ENCODE data around the gene LRP2BP. TPM values are rescaled to one million over a fixed set of nuclear protein-coding genes. Genes with fewer than 3 reads are reported as not detected.

Gene LRP2BP
- under 1 TPM; 0.41 to 0.44 TPM for total RNA-seq

DNA sequence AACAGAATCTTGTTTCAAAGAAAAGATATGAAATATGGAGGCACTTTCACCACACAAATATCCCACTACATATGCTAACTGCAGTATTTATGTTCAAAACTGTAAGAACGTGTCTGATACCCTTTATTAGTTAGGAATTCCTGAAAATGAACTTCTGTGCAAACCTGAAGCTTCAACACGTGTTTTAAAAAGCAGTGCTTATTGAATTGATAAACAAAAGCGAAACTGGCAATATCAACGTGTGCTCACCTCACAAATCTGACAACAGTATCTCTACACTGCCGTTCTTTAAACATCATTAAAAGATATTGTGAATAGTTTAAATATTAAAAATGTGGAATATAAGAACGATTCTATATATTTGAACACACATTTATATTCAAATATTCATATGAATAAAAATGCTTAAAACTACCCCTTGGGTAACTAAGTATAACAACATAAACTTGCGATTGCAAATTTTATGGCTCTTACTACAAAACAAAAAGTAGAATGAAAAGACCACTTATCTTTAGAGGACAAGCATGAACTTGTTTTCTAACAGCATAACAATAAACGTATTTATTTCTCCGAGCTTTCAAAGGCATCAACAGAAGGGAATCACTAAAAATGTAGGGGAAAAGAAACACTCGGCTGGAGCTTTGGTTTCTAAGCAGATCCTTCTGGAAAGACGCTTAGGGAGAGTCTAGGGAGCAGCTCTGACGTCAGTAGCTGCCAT lies at the start of gene LRP2BP:
Gene LRP2BP (minus strand): TSS at position 687 of the 718 bp plus-strand sequence. CDS start 17,738 bp downstream, outside the sequence.
- H3K9me3 Mint-ChIP-seq, result no peaks in the 10 kb centered on the region

DNA sequence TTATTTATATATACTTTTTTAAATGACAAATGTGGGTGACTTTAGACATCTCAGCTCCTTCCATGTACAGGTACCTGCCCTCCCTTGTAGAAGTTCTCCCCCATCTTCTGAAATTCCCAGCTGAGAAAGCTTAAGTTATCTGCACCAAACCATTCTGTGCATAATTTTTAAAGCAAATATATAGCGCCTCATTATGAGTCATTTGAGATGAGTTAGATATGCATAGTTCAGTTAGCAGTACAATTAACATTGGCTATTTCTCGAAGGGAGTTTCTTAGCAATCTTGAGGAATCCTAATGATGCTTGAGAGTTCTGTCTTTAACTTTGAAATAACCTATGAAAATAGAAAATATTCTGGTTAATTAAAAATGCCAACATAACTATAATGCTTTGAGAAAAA lies 49.5 kb upstream of the LRP2BP start:
- no peak overlapping the region for H3K4me3 Mint-ChIP-seq
- DNase-seq, result no peak
- no peak overlapping the region for H3K27ac Mint-ChIP-seq
- no peaks in the 10 kb centered on the region for H3K36me3 Mint-ChIP-seq
- no peaks in the 10 kb centered on the region for H3K4me1 Mint-ChIP-seq
- H3K27me3 Mint-ChIP-seq, result peaks cover 4% of the 10 kb centered on the region
- no peaks in the 10 kb centered on the region for H3K9me3 Mint-ChIP-seq

More for the DNA sequence above, at the start of gene LRP2BP:
- H3K36me3 Mint-ChIP-seq, result peaks cover 34% of the 10 kb centered on the region
- H3K27ac Mint-ChIP-seq, result peak within 1 kb of the TSS; percentile 92
- DNase-seq, result no peak
- no peaks in the 10 kb centered on the region for H3K27me3 Mint-ChIP-seq
- H3K4me3 Mint-ChIP-seq, result peak within 1 kb of the TSS; percentile 82
- H3K4me1 Mint-ChIP-seq, result peaks cover 30% of the 10 kb centered on the region

DNA sequence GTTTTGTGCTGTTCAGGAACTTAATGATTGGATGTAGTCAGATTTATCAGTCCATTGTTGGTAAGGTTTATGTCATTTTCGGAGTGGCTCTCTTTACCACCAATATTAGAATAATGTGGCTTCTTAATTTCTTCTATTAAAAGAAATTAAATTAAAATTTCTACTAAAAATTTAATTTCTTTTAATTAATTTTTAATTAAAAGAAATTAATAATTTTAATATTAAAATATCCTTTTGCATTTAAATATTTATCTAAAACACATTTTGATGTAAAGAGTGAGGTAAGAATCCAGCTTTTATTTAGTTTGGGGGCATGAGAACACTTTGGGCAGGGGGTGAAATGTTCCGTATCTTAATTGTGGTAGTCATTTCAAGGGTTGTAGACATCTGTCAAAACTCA lies 45.8 kb upstream of the LRP2BP start:
- no peak overlapping the region for H3K27ac Mint-ChIP-seq
- H3K9me3 Mint-ChIP-seq, result no peaks in the 10 kb centered on the region
- no peak overlapping the region for H3K4me3 Mint-ChIP-seq
- DNase-seq, result no peak
- H3K4me1 Mint-ChIP-seq, result no peaks in the 10 kb centered on the region
- H3K36me3 Mint-ChIP-seq, result no peaks in the 10 kb centered on the region
- peaks cover 3% of the 10 kb centered on the region for H3K27me3 Mint-ChIP-seq

DNA sequence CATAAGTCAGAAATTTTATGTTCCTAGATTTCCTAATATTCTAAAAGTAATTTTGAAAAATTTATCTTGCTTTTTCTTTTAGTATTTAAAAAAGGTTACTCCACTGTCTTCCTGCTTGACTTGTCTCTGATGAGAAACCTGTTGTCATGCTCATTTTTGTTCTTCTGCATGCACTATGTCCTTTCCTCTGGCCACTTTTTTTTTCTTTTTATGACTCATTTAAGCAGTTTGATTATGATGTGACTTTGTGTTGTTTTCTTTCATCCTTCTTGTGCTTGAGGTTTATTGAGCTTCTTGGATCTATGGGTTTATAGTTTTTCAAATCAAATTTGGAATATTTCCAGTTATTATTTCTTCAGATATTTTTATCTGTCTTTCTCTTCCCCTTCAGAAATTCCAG lies 42.1 kb upstream of the LRP2BP start:
- Mint-ChIP-seq H3K9me3 (no peaks in the 10 kb centered on the region), H3K27ac (no peak overlapping the region), H3K36me3 (no peaks in the 10 kb centered on the region), H3K27me3 (peaks cover 3% of the 10 kb centered on the region), H3K4me3 (no peak overlapping the region), H3K4me1 (no peaks in the 10 kb centered on the region)
- DNase-seq, result no peak

DNA sequence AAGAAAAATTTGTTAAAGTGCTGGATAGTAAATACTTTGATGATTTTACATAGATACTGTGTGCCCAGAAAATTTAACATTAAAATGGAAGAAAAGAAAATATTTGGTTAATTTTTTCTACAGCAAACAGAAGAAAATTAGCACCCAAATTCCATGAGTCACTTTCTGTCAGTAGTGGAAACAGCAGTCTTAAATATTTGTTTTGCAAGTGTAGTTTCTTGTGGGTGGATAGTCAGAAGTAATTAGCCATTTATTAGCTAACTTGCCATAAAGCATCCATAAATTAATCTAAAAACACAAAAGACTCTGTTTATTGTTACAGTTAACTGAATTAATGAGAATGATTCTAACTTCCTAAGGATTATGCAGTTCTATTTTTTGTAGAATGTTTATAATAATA lies 39.7 kb upstream of the LRP2BP start:
- Mint-ChIP-seq H3K36me3 (no peaks in the 10 kb centered on the region), H3K27ac (no peak overlapping the region), H3K4me1 (no peaks in the 10 kb centered on the region), H3K27me3 (peaks cover 6% of the 10 kb centered on the region), H3K9me3 (no peaks in the 10 kb centered on the region), H3K4me3 (no peak overlapping the region)
- DNase-seq, result no peak

DNA sequence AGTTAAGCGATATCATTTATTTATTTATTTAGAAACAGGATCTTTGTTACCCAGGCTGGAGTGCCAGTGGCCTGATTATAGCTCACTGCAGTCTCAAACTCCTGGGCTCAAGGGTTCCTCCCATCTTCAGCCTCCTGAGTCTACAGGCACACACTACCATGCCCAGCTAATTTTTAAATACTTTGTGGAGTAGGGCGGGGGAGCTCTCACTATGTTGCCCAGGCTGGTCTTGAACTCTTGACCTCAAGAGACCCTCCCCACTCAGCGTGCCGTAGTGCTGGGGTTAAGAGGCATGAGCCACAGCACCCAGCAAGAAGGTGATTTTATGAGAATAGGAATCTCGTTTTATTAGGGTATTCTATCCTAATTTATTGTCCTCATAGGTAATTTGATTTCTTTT lies 33.9 kb upstream of the LRP2BP start:
- peaks cover 3% of the 10 kb centered on the region for H3K36me3 Mint-ChIP-seq
- H3K4me3 Mint-ChIP-seq, result no peak overlapping the region
- no peak for DNase-seq
- no peaks in the 10 kb centered on the region for H3K9me3 Mint-ChIP-seq
- H3K27ac Mint-ChIP-seq, result no peak overlapping the region
- peaks cover 10% of the 10 kb centered on the region for H3K27me3 Mint-ChIP-seq
- H3K4me1 Mint-ChIP-seq, result peaks cover 6% of the 10 kb centered on the region

DNA sequence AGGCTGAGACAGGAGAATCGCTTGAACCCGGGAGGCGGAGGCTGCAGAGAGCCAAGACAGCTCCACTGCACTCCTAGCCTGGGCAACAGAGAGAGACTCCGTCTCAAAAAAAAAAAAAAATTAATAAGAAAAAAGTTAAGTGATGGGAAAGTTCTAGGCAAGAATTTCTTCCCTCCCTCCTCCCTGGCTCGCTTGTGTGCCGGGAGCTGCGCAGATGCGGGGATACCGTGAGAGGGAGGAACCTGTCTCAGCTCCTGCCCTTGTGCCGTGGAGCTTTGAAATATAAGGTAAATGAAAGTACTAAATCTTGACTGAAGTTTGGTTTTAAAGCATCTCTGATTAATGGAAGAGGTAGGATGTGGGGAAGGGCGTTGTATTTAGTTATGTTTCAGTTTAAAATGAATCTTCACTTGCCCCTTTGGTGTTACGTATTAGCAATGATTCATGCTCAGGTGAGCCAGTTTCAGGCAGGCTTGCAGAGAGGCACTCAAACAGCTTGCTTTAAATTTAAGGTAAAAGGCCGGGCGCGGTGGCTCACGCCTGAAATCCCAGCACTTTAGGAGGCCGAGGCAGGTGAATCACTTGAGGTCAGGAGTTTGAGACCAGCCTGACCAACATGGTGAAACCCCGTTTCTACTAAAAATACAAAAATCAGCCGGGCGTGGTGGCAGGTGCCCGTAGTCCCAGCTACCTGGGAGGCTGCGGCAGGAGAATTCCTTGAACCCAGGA lies 31.4 kb upstream of the LRP2BP start:
- Mint-ChIP-seq H3K4me3 (no peak overlapping the region), H3K4me1 (peaks cover 19% of the 10 kb centered on the region), H3K27me3 (peaks cover 10% of the 10 kb centered on the region), H3K27ac (no peak overlapping the region), H3K36me3 (peaks cover 3% of the 10 kb centered on the region), H3K9me3 (no peaks in the 10 kb centered on the region)
- no peak for DNase-seq

DNA sequence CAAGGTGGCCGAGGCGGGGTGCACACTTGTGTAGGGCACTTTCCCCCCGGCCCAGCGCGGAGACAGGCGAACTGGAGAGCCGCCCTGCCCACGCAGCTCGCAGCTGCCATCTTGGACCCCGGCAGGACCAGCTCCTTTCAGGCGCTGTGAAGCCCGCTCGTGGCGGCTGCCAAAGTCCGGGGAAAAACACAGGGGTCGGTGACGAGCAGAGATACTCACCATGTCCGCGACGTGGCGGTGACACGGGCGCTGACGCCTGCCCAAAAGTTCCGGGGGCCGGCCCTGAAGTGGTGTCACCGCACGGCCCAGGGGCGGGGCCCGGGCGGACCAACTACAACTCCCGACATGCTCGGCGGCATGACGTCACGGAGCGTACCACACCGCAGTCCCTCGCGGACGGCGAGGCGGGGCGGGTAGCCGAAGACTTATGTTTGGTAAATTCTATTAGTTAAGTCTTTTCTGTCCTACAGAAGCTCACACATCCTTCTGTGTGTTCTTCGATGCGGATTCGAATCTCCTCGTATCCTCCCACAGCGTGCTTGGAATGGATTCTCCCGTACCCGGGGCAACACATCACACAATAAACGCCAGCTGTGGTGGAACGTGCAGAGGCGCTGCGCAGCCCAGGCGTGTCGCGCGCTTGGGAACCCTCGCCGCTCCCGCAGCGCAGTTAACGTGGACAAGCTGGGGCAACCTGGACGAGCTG lies 30.1 kb upstream of the LRP2BP start, which contains the start of gene UFSP2:
Gene UFSP2 (minus strand): TSS at position 318 of the 706 bp plus-strand sequence. CDS start 96 bp downstream, at position 222.
- H3K27me3 Mint-ChIP-seq, result peaks cover 4% of the 10 kb centered on the region
- DNase-seq, result peak; percentile 86
- peak within 1 kb of the TSS; percentile 98 for H3K27ac Mint-ChIP-seq
- H3K9me3 Mint-ChIP-seq, result no peaks in the 10 kb centered on the region
- peak within 1 kb of the TSS; percentile 87 for H3K4me3 Mint-ChIP-seq
- peaks cover 25% of the 10 kb centered on the region for H3K4me1 Mint-ChIP-seq
- H3K36me3 Mint-ChIP-seq, result peaks cover 12% of the 10 kb centered on the region

DNA sequence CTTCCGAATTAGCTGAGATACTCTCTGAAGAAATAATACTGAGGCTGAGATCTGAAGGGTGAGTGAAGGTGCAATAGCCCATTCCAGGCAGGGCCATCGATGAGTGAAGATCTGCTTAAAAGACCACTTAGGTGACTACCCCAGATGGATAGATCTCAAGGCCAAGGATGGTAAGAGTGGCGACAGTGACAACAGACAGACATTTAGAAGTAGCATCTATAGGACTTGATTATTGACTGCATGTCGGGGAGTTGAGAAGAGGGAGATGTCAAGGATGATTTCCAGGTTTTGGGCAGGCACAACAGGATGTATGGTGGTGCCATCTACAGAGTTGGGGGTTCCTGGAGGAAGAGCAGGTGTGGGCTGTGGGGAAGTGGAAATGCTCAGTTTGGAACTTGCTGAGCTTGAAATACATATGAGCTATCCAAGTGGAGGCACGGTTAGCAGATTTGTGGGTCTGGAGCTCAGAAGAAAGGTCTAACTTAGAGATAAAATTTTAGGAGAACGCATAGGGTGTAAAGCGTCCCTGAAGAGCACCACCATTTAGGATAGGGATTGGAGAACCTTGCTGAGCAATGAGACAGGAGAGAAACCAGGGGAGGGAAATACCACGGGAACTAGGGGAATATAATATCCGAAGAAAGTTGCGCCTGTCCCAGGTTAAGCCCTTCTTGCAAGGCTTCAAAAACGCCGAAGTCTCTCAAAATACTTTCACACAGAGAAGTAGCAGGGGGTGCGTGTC lies 29.4 kb upstream of the LRP2BP start:
- peak overlapping the region; percentile 87 for H3K4me3 Mint-ChIP-seq
- H3K4me1 Mint-ChIP-seq, result peaks cover 25% of the 10 kb centered on the region
- H3K36me3 Mint-ChIP-seq, result peaks cover 12% of the 10 kb centered on the region
- no peaks in the 10 kb centered on the region for H3K9me3 Mint-ChIP-seq
- H3K27ac Mint-ChIP-seq, result peak overlapping the region; percentile 98
- no peak for DNase-seq
- H3K27me3 Mint-ChIP-seq, result peaks cover 4% of the 10 kb centered on the region

DNA sequence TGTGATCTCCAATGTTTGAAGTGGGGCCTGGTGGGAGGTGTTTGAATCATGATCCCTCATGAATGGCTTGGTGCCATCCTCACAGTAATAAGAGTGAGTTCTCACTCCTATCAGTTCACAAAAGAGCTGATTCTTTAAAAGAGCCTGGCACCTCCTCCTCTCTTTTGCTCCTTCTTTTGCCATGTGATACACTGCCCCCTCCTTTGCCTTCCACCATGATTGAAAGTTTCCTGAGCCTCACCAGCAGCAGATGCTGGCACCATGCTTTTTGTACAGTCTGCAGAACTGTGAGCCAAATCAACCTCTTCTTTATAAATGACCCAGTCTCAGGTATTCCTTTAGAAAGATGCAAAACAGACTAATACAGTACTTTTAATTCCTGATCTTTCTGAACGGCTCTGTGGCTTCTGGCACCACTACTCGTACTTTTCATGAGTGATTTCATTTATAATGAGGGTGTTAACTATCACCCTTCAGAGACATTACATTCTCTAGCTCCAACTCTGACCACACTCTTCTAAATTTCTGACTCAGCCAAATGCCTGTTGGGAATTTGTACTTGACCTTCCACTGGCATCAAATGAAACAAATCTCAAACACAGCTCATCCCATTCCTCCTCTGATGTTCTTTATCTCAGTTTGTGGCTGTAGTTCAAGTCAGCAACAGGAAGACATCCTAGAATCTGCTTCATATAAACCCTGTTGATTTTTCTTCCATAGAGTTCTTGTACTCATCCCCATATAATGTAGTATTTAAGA lies 25.8 kb upstream of the LRP2BP start:
- Mint-ChIP-seq H3K4me3 (no peak overlapping the region), H3K27me3 (no peaks in the 10 kb centered on the region), H3K9me3 (no peaks in the 10 kb centered on the region), H3K27ac (no peak overlapping the region), H3K4me1 (peaks cover 25% of the 10 kb centered on the region), H3K36me3 (peaks cover 21% of the 10 kb centered on the region)
- no peak for DNase-seq

DNA sequence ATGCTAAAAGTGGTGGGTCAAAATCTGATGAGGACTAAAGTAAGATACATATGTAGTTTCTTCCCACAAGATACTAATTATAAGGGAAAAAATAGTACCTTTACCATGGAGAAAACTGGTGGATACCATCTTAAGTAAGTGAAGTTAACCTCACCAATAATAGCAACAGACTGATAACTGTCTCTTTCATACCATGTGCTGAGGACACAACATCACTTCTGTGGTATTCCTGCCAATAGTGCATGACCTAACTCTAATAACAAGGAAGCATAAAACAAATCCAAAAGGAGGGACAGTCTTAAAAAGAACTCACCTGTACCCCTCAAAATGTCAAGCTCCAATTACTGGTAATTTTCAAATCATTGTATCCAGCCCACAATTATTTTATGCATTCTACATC lies 21.2 kb upstream of the LRP2BP start:
- Mint-ChIP-seq H3K36me3 (peaks cover 21% of the 10 kb centered on the region), H3K27me3 (no peaks in the 10 kb centered on the region), H3K4me3 (no peak overlapping the region), H3K9me3 (no peaks in the 10 kb centered on the region), H3K4me1 (peaks cover 7% of the 10 kb centered on the region), H3K27ac (no peak overlapping the region)
- no peak for DNase-seq

DNA sequence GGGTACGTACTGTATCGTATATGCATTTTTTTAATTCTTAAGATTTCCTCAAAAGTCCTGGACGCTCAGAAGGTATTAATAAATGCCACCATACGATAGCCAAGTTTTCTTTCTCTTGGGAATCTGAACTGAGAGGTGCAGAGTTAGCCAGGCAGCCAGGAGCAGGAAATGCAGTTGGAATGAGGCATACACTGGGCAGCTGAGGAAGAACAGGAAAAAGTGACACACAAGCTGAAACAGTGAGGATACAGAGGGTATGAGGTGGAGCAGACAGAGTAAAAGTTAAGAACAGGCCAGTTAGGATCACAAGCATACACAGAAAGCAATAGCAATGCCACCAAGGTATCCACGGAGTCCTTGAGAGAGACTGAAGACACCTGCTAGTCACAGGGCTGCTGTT lies 16.7 kb upstream of the LRP2BP start:
- Mint-ChIP-seq H3K9me3 (no peaks in the 10 kb centered on the region), H3K27ac (no peak overlapping the region), H3K4me1 (peaks cover 2% of the 10 kb centered on the region), H3K4me3 (no peak overlapping the region), H3K36me3 (peaks cover 10% of the 10 kb centered on the region), H3K27me3 (no peaks in the 10 kb centered on the region)
- DNase-seq, result no peak

DNA sequence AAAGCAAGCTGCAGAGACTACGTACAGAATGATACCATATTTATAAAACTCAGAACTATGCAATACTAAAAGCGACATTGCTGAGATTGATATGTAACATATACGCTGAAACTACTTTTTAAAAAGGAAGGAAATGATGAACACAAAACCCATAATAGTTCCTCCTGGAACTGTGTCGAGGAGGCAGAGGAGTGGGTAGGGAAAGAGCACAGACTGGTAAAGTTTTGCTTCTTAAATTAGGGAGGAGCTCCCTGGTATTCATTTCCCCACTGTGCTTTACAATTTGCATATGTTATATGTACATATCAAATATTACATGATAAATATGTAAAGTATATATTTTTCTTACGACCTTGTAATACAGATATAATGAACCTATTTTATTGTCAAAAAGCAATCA lies 16.1 kb upstream of the LRP2BP start:
- no peaks in the 10 kb centered on the region for H3K27me3 Mint-ChIP-seq
- H3K36me3 Mint-ChIP-seq, result peaks cover 8% of the 10 kb centered on the region
- H3K9me3 Mint-ChIP-seq, result no peaks in the 10 kb centered on the region
- no peak overlapping the region for H3K4me3 Mint-ChIP-seq
- H3K27ac Mint-ChIP-seq, result no peak overlapping the region
- no peak for DNase-seq
- H3K4me1 Mint-ChIP-seq, result peaks cover 2% of the 10 kb centered on the region

DNA sequence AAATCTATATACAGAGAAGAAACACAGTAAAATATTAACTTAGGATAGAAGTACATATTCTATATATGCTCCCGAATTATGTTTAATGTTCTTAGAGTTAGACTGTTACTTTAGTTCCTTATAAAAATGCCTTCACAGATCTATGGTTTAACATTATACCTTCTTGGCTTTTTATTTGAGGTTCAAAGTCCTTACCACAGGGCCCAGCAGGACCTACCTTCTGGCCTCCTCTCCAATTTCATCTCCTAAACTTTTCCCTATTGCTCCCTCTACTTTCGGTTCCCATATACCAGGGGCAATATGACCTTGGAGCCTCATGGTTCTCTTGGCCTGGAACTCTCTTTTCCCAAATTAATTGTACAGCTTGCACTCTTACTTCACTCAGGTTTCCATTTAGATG lies 12.7 kb upstream of the LRP2BP start:
- Mint-ChIP-seq H3K4me3 (no peak overlapping the region), H3K27me3 (no peaks in the 10 kb centered on the region), H3K27ac (no peak overlapping the region), H3K9me3 (no peaks in the 10 kb centered on the region), H3K4me1 (no peaks in the 10 kb centered on the region), H3K36me3 (peaks cover 12% of the 10 kb centered on the region)
- DNase-seq, result no peak
